AG04450 (cell line): ENCODE data around the gene PHF13. TPM values are rescaled to one million over a fixed set of nuclear protein-coding genes. Genes with fewer than 3 reads are reported as not detected.

Experiments
- CTCF ChIA-PET: fragments of 300-600, 350-600 bp; formaldehyde crosslinking; extraction: SDS; loops from one replicate; lab custom pipeline; 2022; ENCODE audit warnings: antibody characterized with exemption, inconsistent platforms; lab: Charles Lee
- POLR2A ChIA-PET: fragments of 350-600 bp; formaldehyde crosslinking; extraction: SDS; loops from one replicate; lab custom pipeline; 2021; ENCODE audit warnings: antibody characterized with exemption, inconsistent platforms; lab: Yijun Ruan, JAX
- DNase-seq: peaks from one replicate; pipeline ENCODE4 v3.0.0-alpha.2; 2011; ENCODE audit warnings: low read depth, low spot score
- H3K27ac ChIP-seq: one replicate; pipeline ENCODE4 v1.5.1; 2012; ENCODE audit warnings: low read depth, low read length, control low read depth
- H3K27me3 ChIP-seq: one replicate; pipeline ENCODE4 v1.6.0; 2012; ENCODE audit warnings: low read length; ENCODE audit not compliant: control insufficient read depth, insufficient read depth
- H3K4me3 ChIP-seq: 2 replicates; pipeline ENCODE4 v1.5.1; 2011; ENCODE audit warnings: mild to moderate bottlenecking, low read depth, low read length, control low read depth
- H3K9me3 ChIP-seq: 2 replicates; pipeline ENCODE4 v1.5.1; 2012; ENCODE audit warnings: low read length; ENCODE audit not compliant: control insufficient read depth, insufficient read depth
- polyA plus RNA-seq: library from polyadenylated mRNA; depleted of rRNA; stranded (reverse); fragments of >200 nt; gene quantifications from 2 replicates; pipeline ENCODE4 v1.2.3, GENCODE V29; 2011
- TF ChIP-seq, protein P1 (sequence below): IDR thresholded peaks from 2 replicates; pipeline ENCODE4 v1.5.1; 2011; ENCODE audit warnings: low read depth, low read length, control low read depth, inconsistent platforms

Gene PHF13
- polyA plus RNA-seq, 1 experiment: 11.6 TPM

DNA sequence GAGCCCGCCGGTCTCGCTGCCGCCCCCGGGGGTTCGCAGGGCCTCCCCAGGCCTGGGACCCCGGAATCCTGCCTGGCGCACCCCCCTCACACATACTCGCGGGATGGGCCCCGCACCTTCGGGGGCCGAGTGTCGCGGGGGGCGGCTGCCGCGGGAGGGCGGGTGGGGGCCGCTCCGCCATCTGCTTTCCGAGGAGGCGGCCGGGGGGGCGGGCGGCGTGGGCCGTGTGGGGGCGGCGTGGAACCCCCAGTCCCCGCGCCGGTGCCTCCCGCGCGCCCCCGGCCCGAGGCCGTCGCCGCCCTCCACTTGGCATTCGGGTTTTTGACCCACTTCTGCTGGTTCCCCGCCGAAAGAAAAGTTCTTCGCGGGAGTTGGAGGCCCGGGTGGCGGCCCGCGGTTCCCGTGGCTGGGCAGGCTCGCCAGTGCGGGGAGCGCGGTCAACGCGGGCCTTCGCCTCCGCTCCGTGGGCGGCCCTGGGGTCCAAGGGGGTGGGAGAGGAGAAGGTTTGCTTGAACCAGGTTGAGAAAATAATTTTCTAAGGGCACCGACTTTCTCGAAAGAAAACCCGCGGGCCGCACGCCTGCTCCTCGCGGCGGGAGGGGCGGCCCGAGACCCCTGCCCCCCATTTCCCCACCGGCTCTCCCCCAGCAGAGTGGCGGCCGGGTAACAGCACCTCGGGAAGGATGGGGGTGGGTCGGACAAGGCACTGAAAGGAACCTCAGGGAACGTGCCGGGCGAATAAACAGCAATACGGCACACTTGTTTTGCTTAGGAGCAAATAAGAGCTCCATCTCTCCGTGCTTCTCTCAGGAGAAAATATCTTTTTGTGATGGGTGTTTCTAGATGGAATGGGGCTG lies 1.6 kb downstream of the PHF13 start:
- POLR2A ChIA-PET: interaction anchor here (1.1 kb wide), 2 partner anchors 12 to 13 kb away, joined by 3 to 4 read pairs; no protein-coding TSS in a partner anchor
- peak overlapping the region; percentile 72 for H3K4me3 ChIP-seq
- no peaks in the 10 kb centered on the region for H3K27me3 ChIP-seq
- DNase-seq: no peak
- peak overlapping the region; percentile 21 for H3K27ac ChIP-seq
- CTCF ChIA-PET: interaction anchor here (1.1 kb wide), 1 partner anchor 31 kb away, joined by 4 read pairs; no protein-coding TSS in a partner anchor
- TF ChIP-seq, protein P1, sequence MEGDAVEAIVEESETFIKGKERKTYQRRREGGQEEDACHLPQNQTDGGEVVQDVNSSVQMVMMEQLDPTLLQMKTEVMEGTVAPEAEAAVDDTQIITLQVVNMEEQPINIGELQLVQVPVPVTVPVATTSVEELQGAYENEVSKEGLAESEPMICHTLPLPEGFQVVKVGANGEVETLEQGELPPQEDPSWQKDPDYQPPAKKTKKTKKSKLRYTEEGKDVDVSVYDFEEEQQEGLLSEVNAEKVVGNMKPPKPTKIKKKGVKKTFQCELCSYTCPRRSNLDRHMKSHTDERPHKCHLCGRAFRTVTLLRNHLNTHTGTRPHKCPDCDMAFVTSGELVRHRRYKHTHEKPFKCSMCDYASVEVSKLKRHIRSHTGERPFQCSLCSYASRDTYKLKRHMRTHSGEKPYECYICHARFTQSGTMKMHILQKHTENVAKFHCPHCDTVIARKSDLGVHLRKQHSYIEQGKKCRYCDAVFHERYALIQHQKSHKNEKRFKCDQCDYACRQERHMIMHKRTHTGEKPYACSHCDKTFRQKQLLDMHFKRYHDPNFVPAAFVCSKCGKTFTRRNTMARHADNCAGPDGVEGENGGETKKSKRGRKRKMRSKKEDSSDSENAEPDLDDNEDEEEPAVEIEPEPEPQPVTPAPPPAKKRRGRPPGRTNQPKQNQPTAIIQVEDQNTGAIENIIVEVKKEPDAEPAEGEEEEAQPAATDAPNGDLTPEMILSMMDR: no peak
- H3K9me3 ChIP-seq: no peaks in the 10 kb centered on the region; the same call in 1 of the 2 replicates

DNA sequence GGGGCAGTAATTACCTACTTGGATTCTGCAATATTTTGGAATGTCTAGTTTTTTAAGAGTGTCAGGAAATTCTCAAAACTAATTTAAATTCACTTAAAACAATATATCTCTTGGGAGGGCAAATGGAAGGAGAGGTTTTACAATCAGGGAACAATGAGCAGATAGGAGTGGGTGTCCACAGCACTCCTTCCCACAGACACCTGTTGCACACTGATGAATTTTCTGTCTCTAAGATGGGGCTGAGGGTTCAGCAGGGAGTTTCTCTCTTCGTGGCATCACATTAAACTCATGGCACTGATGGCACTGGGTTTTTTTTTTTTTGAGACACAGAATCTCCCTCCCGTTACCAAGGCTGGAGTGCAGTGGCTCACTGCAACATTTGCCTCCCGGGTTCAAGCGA lies 5.5 kb downstream of the PHF13 start:
- DNase-seq: no peak
- TF ChIP-seq, protein P1: no peak

DNA sequence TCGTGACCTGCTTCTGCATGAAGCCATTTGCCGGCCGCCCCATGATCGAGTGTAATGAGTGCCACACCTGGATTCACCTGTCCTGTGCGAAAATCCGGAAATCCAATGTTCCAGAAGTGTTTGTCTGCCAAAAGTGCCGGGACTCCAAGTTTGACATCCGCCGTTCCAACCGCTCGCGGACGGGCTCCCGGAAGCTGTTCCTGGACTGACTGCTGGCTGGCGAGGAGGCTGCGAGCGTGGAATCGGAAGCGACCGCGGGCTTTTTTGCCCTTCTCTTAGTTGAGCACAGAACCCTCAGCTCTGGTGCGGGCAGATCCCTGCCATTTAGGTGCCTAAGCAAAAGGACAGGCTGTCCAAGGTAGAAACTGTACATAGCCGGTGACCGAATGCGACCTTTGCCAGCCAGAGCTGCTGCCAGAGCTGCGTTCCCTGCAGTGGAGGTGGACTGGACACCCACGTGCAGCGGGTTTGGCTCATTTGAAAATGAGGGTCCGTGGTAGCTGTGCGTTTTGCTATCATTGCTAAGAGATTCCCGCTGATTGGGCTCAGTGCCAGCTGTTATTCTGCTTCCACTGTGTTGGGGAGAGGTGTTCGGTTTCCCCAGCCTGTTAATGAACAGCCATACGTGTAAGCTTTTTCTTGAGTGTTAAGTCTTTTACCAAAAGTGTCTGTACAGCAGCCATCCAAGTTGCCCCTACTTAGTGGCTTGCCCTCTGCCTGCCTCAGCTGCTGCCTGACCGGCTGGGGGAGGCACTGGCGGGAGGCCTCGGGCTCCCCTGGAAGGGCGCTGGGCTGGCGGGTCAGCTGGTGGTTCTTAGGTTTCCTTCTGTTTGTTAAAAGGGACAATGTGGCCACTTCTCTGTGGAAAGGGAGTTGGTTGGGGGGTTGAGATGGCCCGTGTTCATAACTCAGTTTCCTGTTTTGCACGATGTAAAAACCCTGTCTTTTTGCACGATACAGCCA lies 8.2 kb downstream of the PHF13 start:
- DNase-seq: no peak
- POLR2A ChIA-PET: no interaction called here
- H3K27ac ChIP-seq: no peak overlapping the region
- H3K4me3 ChIP-seq: no peak overlapping the region
- TF ChIP-seq, protein P1: no peak
- CTCF ChIA-PET: interaction anchor here (0.5 kb wide), 1 partner anchor 69 kb away, joined by 3 read pairs; no protein-coding TSS in a partner anchor
- H3K27me3 ChIP-seq: no peaks in the 10 kb centered on the region
- no peaks in the 10 kb centered on the region; the same call in 1 of the 2 replicates for H3K9me3 ChIP-seq

More for the DNA sequence above, 5.5 kb downstream of the PHF13 start:
- Histone ChIP-seq H3K4me3 (no peak overlapping the region), H3K27me3 (no peaks in the 10 kb centered on the region), H3K27ac (no peak overlapping the region), H3K9me3 (no peaks in the 10 kb centered on the region; the same call in 1 of the 2 replicates)
- POLR2A ChIA-PET: interaction anchor here (0.6 kb wide), 1 partner anchor 84 kb away, joined by 6 read pairs; no protein-coding TSS in a partner anchor
- CTCF ChIA-PET: no interaction called here

DNA sequence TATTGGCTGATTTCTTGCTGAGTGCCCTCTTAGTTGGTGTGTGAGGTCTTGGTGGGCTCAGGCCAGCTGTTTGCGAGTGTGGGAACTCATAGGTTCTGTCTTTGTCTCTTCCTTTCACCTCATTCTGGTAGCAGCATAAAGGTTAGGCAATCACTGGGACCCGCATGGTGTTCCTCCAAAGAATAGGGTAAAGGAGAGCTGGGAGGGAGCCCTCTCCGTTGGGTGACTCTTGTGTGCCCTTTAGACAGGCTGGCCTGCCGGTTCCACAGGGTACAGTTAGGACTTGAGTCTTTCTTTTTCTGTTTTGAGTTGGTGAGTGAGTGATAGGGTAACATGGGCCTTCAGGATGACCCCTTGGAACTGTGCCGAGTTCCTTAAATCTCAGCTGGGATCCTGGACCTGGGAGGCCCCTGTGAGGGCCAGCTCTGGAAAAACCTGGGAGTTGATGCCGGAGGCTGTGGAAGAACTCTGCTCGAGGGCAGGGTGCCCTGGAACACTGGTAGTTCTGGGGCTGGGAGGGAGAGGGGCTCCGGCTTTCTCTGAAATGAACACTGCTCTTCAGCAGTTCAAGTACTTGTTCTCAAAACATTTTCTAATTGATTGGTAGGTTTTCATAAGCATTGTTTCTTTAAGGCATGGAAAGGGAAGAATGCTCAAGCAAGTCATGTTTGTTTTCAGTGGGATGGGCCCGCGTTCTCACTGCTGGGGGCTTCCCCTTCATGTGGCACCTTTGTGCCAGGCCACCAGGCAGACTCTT lies 9.0 kb downstream of the PHF13 start:
- POLR2A ChIA-PET: no interaction called here
- Histone ChIP-seq H3K27ac (no peak overlapping the region), H3K4me3 (no peak overlapping the region), H3K9me3 (no peaks in the 10 kb centered on the region; the same call in 1 of the 2 replicates), H3K27me3 (no peaks in the 10 kb centered on the region)
- no peak for DNase-seq
- TF ChIP-seq, protein P1: no peak
- CTCF ChIA-PET: interaction anchor here (0.5 to 1.5 kb wide), 2 partner anchors 68 to 70 kb away, joined by 3 to 4 read pairs; partner anchors contain the start of genes NOL9 and TAS1R1
